HEK293T (cell line): ENCODE results near the gene DNAJB4.

Experiments used
- CTCF ChIA-PET: fragments of 350-600 bp; formaldehyde crosslinking; extraction: SDS; loops from one replicate; lab custom pipeline; 2021; ENCODE audit warnings: antibody characterized with exemption, inconsistent platforms; lab: Yijun Ruan, JAX
- POLR2A ChIA-PET: fragments of 350-600 bp; formaldehyde crosslinking; extraction: SDS; loops from one replicate; lab custom pipeline; 2020; ENCODE audit warnings: antibody characterized with exemption, inconsistent platforms; lab: Yijun Ruan, JAX
- DNase-seq: peaks from one replicate; pipeline ENCODE4 v3.0.0; 2012; ENCODE audit warnings: mixed read lengths; ENCODE audit errors: extremely low spot score
- ARNT ChIP-seq: fragments of 450-650 bp; IDR thresholded peaks from 2 replicates; pipeline ENCODE4 v1.6.1; 2017; ENCODE audit warnings: mild to moderate bottlenecking
- BHLHE40 ChIP-seq: fragments of 450-650 bp; IDR thresholded peaks from 2 replicates; pipeline ENCODE4 v1.6.1; 2016; ENCODE audit warnings: mild to moderate bottlenecking, moderate library complexity, borderline replicate concordance
- CTBP1 ChIP-seq: fragments of 450-650 bp; IDR thresholded peaks from 2 replicates; pipeline ENCODE4 v1.6.1; 2016; ENCODE audit warnings: borderline replicate concordance
- ELF4 ChIP-seq: fragments of 450-650 bp; IDR thresholded peaks from 2 replicates; pipeline ENCODE4 v1.6.1; 2017; ENCODE audit warnings: antibody characterized with exemption
- FOXA1 ChIP-seq: fragments of 450-650 bp; IDR thresholded peaks from 2 replicates; pipeline ENCODE4 v1.6.1; 2016; ENCODE audit warnings: mild to moderate bottlenecking
- FOXK2 ChIP-seq: fragments of 450-650 bp; IDR thresholded peaks from 2 replicates; pipeline ENCODE4 v1.6.1; 2016; ENCODE audit warnings: mild to moderate bottlenecking
- FOXM1 ChIP-seq: fragments of 450-650 bp; IDR thresholded peaks from 2 replicates; pipeline ENCODE4 v1.6.1; 2017; ENCODE audit warnings: mild to moderate bottlenecking, borderline replicate concordance
- HDGF ChIP-seq: fragments of 450-650 bp; IDR thresholded peaks from 2 replicates; pipeline ENCODE4 v1.6.1; 2017; ENCODE audit warnings: antibody characterized with exemption, borderline replicate concordance
- L3MBTL2 ChIP-seq: fragments of 450-650 bp; conservative IDR thresholded peaks from 2 replicates; pipeline ENCODE4 v1.6.1; 2016; ENCODE audit warnings: mild to moderate bottlenecking
- LEF1 ChIP-seq: fragments of 450-650 bp; IDR thresholded peaks from 2 replicates; pipeline ENCODE4 v1.6.1; 2017; ENCODE audit warnings: mild to moderate bottlenecking, borderline replicate concordance
- NFRKB ChIP-seq: fragments of 450-650 bp; IDR thresholded peaks from 2 replicates; pipeline ENCODE4 v1.6.1; 2016; ENCODE audit warnings: mild to moderate bottlenecking, moderate library complexity
- PKNOX1 ChIP-seq: fragments of 450-650 bp; IDR thresholded peaks from 2 replicates; pipeline ENCODE4 v1.6.1; 2016
- SP1 ChIP-seq: fragments of 450-650 bp; IDR thresholded peaks from 2 replicates; pipeline ENCODE4 v1.6.1; 2017
- SUZ12 ChIP-seq: fragments of 450-650 bp; IDR thresholded peaks from 2 replicates; pipeline ENCODE4 v1.6.1; 2016; ENCODE audit warnings: mild to moderate bottlenecking
- TARDBP ChIP-seq: fragments of 450-650 bp; IDR thresholded peaks from 2 replicates; pipeline ENCODE4 v1.6.1; 2016
- ZNF384 ChIP-seq: fragments of 450-650 bp; IDR thresholded peaks from 2 replicates; pipeline ENCODE4 v1.6.1; 2016

The DNAJB4 gene

GRCh38 chr1:77986810-77987209 is 17.9 kb upstream of the DNAJB4 start:
- TF ChIP-seq FOXM1 (no peak), PKNOX1 (no peak), HDGF (no peak), LEF1 (no peak), FOXK2 (no peak), SUZ12 (no peak), L3MBTL2 (no peak), SP1 (no peak), TARDBP (no peak), FOXA1 (no peak), ELF4 (no peak), ZNF384 (no peak), CTBP1 (no peak), NFRKB (no peak)
- ChIA-PET POLR2A (interaction anchor here (0.8 to 1.6 kb wide), 2 partner anchors 18 kb away, joined by 3 read pairs; partner anchors contain the start of gene DNAJB4), CTCF (no interaction called here)
- DNase-seq = no peak

GRCh38 chr1:77987919-77988318 is 16.8 kb upstream of the DNAJB4 start:
- CTCF ChIA-PET = no interaction called here
- no peak for DNase-seq
- POLR2A ChIA-PET = interaction anchor here (0.6 to 1.6 kb wide), 2 partner anchors 9 to 17 kb away, joined by 3 read pairs; partner anchors contain the start of genes DNAJB4 and FUBP1
- TF ChIP-seq HDGF (no peak), FOXA1 (no peak), ARNT (no peak), PKNOX1 (no peak), ZNF384 (no peak), TARDBP (no peak), LEF1 (no peak), CTBP1 (no peak), FOXK2 (no peak), ELF4 (no peak), L3MBTL2 (no peak)

DNA sequence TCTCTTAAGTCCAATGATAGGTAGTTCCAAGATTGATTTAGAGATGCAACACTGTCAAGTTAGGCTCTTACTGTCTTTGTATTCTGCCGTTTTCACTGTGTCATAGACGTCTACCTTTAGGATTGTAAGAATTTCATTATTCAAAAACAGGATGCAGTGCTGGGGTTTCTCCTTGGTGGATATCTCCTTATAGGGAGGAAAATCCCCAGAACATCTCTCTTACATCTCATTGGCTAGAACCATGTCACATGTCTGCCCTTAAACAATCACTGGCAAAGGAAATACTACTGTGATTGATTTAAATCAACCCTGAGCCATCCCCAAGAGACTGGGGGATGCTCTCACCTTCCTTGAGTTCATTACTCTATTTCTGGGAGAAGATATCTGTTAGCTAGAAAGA is 15.0 kb upstream of the DNAJB4 start:
- no peak for TF ChIP-seq ELF4
- TF ChIP-seq LEF1 = no peak
- TF ChIP-seq HDGF = no peak
- TF ChIP-seq ZNF384 = no peak
- no peak for TF ChIP-seq FOXM1
- TF ChIP-seq L3MBTL2 = no peak
- no peak for TF ChIP-seq FOXK2
- no peak for TF ChIP-seq SUZ12
- no peak for TF ChIP-seq SP1
- no peak for DNase-seq
- ChIA-PET POLR2A (interaction anchor here (0.5 to 1.6 kb wide), 3 partner anchors 11 to 15 kb away, joined by 3 to 5 read pairs (median 3); partner anchors contain the start of genes DNAJB4 and FUBP1), CTCF (interaction anchor here (0.5 to 1.2 kb wide), 2 partner anchors 11 to 456 kb away, joined by 3 read pairs; partner anchors contain the start of gene FUBP1)

- POLR2A ChIA-PET = interaction anchor here (1.2 to 1.6 kb wide), 2 partner anchors 12 kb away, joined by 3 to 5 read pairs; partner anchors contain the start of gene FUBP1
- no peak for TF ChIP-seq ZNF384
- no peak for TF ChIP-seq HDGF
- TF ChIP-seq ARNT = no peak
- no peak for TF ChIP-seq PKNOX1
- TF ChIP-seq L3MBTL2 = no peak
- no peak for TF ChIP-seq BHLHE40
- TF ChIP-seq FOXM1 = no peak
- TF ChIP-seq TARDBP = no peak
- no peak for TF ChIP-seq CTBP1
- TF ChIP-seq SP1 = no peak
- no peak for TF ChIP-seq SUZ12
- TF ChIP-seq NFRKB = no peak
- no peak for DNase-seq
- CTCF ChIA-PET = interaction anchor here (1.2 kb wide), 1 partner anchor 12 kb away, joined by 3 read pairs; the partner anchor contains the start of gene FUBP1
These were observed 14.0 kb upstream of the DNAJB4 start for GRCh38 chr1:77990629-77991204.

DNA sequence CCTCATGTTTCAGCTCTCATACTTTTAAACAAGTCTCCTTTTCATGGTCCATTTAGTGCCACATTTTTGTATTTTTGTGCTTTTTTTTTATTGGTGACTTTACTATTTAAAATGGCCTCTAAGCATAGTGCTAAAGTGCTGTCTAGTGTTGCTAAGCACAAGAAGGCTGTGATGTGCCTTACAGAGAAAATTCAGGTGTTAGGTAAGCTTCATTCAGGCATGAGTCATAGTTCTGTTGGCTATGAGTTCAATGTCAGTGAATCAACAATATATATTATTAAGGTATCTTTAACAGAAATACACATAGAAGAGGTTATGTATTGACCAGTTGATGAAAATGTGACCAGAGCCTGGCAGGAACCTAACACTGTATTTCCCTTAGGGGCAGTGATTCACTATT is 13.1 kb upstream of the DNAJB4 start:
- DNase-seq = no peak
- TF ChIP-seq FOXK2 (no peak), HDGF (no peak), SP1 (no peak), FOXM1 (no peak), BHLHE40 (no peak), LEF1 (no peak), CTBP1 (no peak), SUZ12 (no peak)
- CTCF ChIA-PET = no interaction called here
- POLR2A ChIA-PET = interaction anchor here (1.2 kb wide), 1 partner anchor 13 kb away, joined by 3 read pairs; the partner anchor contains the start of gene FUBP1

- CTCF ChIA-PET = no interaction called here
- TF ChIP-seq ZNF384 (no peak), FOXA1 (no peak), TARDBP (no peak), FOXM1 (no peak), LEF1 (no peak), PKNOX1 (no peak), L3MBTL2 (no peak), NFRKB (no peak), SP1 (no peak), BHLHE40 (no peak), CTBP1 (no peak), ELF4 (no peak), HDGF (no peak), SUZ12 (no peak), FOXK2 (no peak)
- no peak for DNase-seq
- POLR2A ChIA-PET = interaction anchor here (1.6 to 3.4 kb wide), 2 partner anchors 10 to 16 kb away, joined by 6 to 16 read pairs; partner anchors contain the start of genes DNAJB4 and FUBP1
These were observed 10.5 kb upstream of the DNAJB4 start for GRCh38 chr1:77994117-77994705.
